ENCODE results near the gene AMTN. TPM values are rescaled to one million over a fixed set of nuclear protein-coding genes. Genes with fewer than 3 reads are reported as not detected.

The AMTN gene
- total RNA-seq, 2 donors from 2014 or later = not detected

DNA sequence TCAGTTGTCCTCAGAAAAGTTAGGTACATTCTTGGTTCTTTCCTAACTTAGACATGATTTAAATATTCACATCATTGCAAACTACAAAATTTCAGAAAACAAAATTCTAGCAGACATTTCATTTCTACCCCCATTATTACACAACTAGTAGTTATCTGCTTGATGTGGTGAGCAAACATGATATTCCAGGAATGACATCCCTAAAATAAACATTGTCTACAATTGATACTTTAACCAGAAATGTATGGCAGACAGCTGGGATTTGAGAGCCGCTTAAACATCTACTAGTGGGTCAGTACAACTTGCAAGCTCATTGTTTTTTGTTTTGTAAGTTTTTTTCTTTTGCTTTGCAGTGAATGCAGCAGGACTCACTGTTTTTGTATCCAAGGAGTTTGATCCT, 41.6 kb downstream of the AMTN start:
- Histone ChIP-seq H3K27ac (no peak overlapping the region), H3K36me3 (no peaks in the 10 kb centered on the region), H3K4me1 (ENCODE audit: control insufficient read depth in 1 of 2, low read depth in 2 of 2) (peaks cover 10% of the 10 kb centered on the region in 2 donors), H3K27me3 (replicated peaks; ENCODE audit: insufficient read depth) (no peaks in the 10 kb centered on the region), H3K4me3 (no peak overlapping the region), H3K9me3 (no peaks in the 10 kb centered on the region)
- DNase-seq (ENCODE audit: low spot score) (no peak), ATAC-seq (ENCODE audit: insufficient number of reproducible peaks, low FRiP score, low read depth) (no peak)
- TF ChIP-seq, protein P1, sequence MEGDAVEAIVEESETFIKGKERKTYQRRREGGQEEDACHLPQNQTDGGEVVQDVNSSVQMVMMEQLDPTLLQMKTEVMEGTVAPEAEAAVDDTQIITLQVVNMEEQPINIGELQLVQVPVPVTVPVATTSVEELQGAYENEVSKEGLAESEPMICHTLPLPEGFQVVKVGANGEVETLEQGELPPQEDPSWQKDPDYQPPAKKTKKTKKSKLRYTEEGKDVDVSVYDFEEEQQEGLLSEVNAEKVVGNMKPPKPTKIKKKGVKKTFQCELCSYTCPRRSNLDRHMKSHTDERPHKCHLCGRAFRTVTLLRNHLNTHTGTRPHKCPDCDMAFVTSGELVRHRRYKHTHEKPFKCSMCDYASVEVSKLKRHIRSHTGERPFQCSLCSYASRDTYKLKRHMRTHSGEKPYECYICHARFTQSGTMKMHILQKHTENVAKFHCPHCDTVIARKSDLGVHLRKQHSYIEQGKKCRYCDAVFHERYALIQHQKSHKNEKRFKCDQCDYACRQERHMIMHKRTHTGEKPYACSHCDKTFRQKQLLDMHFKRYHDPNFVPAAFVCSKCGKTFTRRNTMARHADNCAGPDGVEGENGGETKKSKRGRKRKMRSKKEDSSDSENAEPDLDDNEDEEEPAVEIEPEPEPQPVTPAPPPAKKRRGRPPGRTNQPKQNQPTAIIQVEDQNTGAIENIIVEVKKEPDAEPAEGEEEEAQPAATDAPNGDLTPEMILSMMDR (IDR thresholded peaks at IDR 0.05) = no peak

DNA sequence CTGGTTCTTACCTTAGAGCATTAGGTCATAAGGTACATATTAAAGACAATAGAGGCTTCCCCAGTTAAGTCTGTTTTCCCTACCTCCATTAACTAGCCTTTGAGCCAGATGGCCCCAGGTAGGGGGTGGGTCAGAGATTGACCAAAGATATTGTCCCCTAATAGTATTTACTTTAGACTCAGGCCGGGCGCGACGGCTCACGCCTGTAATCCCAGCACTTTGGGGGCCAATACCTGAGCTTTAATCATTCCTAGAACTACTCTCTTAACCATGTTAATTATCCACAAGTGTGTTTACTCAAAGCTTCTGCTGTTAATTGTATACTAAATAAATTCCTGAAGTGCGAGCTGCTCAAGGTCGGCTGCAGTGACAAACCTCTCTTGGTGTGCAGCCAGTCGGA, 45.7 kb downstream of the AMTN start:
- TF ChIP-seq, protein P1 (IDR thresholded peaks at IDR 0.05) = no peak
- H3K4me1 ChIP-seq (ENCODE audit: control insufficient read depth in 1 of 2, low read depth in 2 of 2) = peaks cover 2% of the 10 kb centered on the region in 2 donors
- DNase-seq (ENCODE audit: low spot score) (no peak), ATAC-seq (ENCODE audit: insufficient number of reproducible peaks, low FRiP score, low read depth) (no peak)
- H3K27ac ChIP-seq = no peak overlapping the region
- H3K27me3 ChIP-seq (replicated peaks; ENCODE audit: insufficient read depth) = no peaks in the 10 kb centered on the region
- H3K9me3 ChIP-seq = no peaks in the 10 kb centered on the region
- H3K36me3 ChIP-seq = no peaks in the 10 kb centered on the region
- H3K4me3 ChIP-seq = no peak overlapping the region

DNA sequence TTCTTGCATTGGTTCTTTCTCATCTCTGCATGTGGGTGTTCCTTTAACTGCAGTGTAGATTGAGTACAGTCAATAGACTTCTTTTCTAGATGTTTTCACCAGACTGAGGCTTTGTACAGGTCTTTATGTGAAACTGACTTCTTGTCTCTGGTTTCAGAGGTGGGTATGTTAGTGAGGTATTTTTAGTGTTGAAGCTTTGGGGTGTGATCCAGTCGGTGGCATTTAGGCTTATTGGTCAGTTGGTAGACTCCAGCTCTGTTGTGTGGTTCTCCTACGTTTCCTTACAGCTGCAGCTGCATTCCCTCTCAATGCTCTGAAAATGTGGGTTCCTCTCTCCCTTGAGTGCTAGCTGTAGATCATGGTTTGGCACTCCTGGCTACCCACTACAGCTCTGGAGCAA, 52.4 kb downstream of the AMTN start:
- Histone ChIP-seq H3K27ac (no peak overlapping the region), H3K9me3 (no peaks in the 10 kb centered on the region), H3K27me3 (replicated peaks; ENCODE audit: insufficient read depth) (no peaks in the 10 kb centered on the region), H3K4me1 (ENCODE audit: control insufficient read depth in 1 of 2, low read depth in 2 of 2) (no peaks in the 10 kb centered on the region), H3K4me3 (no peak overlapping the region), H3K36me3 (no peaks in the 10 kb centered on the region)
- DNase-seq (ENCODE audit: low spot score) = no peak
- TF ChIP-seq, protein P1 (IDR thresholded peaks at IDR 0.05) = no peak
- ATAC-seq (ENCODE audit: insufficient number of reproducible peaks, low FRiP score, low read depth) = no peak

DNA sequence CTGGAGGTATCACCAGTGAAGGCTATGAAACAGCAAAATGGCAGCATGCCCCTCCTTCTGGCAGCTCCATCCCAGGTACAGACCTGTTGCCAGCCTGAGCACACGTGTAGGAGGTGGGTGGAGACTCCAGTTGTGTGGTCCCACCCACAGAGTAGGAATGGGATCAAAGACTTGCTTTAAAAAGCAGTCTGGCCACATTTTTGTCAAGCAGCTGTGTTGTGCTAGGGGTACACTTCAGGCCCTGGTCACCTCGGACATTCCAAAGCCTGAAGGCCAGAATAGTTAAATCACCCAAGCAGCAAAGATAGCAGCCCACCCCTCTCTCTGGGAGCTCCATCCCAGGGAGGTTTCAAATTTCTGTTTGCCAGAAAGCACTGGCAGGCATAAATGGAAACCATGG, 53.4 kb downstream of the AMTN start:
- Histone ChIP-seq H3K27me3 (replicated peaks; ENCODE audit: insufficient read depth) (no peaks in the 10 kb centered on the region), H3K4me1 (ENCODE audit: control insufficient read depth in 1 of 2, low read depth in 2 of 2) (no peaks in the 10 kb centered on the region), H3K9me3 (no peaks in the 10 kb centered on the region), H3K27ac (no peak overlapping the region), H3K36me3 (no peaks in the 10 kb centered on the region), H3K4me3 (no peak overlapping the region)
- TF ChIP-seq, protein P1 (IDR thresholded peaks at IDR 0.05) = no peak
- DNase-seq (ENCODE audit: low spot score) (no peak), ATAC-seq (ENCODE audit: insufficient number of reproducible peaks, low FRiP score, low read depth) (no peak)

DNA sequence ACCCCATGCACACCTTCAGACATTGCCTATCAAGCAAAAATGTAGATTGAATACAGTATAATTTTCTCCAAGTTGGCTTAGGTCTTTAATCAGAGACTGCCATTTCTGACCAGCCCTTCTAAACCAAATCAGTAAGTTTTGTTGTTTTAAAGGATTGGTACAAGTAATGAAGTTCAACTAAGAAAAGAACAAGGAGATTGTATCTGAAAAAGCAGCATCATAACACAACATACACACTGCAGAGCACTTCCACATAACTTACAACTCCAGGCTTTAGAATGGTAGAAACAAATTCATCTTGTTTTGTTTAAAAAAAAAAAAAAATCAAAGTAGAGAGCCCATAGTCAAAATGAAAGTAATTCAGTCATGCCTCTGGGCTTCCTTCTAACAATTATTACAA, 57.6 kb downstream of the AMTN start:
- DNase-seq (ENCODE audit: low spot score) (no peak), ATAC-seq (ENCODE audit: insufficient number of reproducible peaks, low FRiP score, low read depth) (no peak)
- H3K4me3 ChIP-seq = no peak overlapping the region
- H3K27ac ChIP-seq = no peak overlapping the region
- no peaks in the 10 kb centered on the region for H3K36me3 ChIP-seq
- no peaks in the 10 kb centered on the region for H3K9me3 ChIP-seq
- no peaks in the 10 kb centered on the region for H3K27me3 ChIP-seq (replicated peaks; ENCODE audit: insufficient read depth)
- no peaks in the 10 kb centered on the region for H3K4me1 ChIP-seq (ENCODE audit: control insufficient read depth in 1 of 2, low read depth in 2 of 2)
- TF ChIP-seq, protein P1 (IDR thresholded peaks at IDR 0.05) = no peak

Measured in thoracic aorta (tissue), 2 donors.